Kidney epithelial cell (primary cell): ENCODE data around the gene ME1. TPM values are rescaled to one million over a fixed set of nuclear protein-coding genes. Genes with fewer than 3 reads are reported as not detected.

Source experiments
- DNase-seq: peaks from one replicate; pipeline ENCODE4 v3.0.0-alpha.2; 2010; ENCODE audit warnings: low read depth
- H3K27me3 ChIP-seq: 2 replicates; pipeline ENCODE4 v1.6.0; 2011; ENCODE audit warnings: low read length; ENCODE audit not compliant: control insufficient read depth, insufficient read depth
- H3K36me3 ChIP-seq: 2 replicates; pipeline ENCODE4 v1.5.1; 2011; ENCODE audit warnings: low read length; ENCODE audit not compliant: control insufficient read depth, insufficient read depth
- H3K4me3 ChIP-seq: 2 replicates; pipeline ENCODE4 v1.5.1; 2011; ENCODE audit warnings: low read depth, mild to moderate bottlenecking, control low read depth, low read length
- CTCF ChIP-seq: IDR thresholded peaks from 2 replicates; pipeline ENCODE4 v1.5.1; 2011; ENCODE audit warnings: mild to moderate bottlenecking, moderate library complexity, low read length, control low read depth, inconsistent platforms; ENCODE audit not compliant: insufficient read depth, poor library complexity, severe bottlenecking
- total RNA-seq: library from RNA; depleted of rRNA; stranded (reverse); fragments of >200 nt; gene quantifications from 2 replicates; pipeline ENCODE4 v1.2.3, GENCODE V29; 2015

Gene ME1
- total RNA-seq, 1 donor from 2014 or later = 13.8 TPM

GRCh38 chr6:83176246-83176645 lies 254.6 kb downstream of the ME1 start:
- H3K36me3 ChIP-seq = peaks cover 1% of the 10 kb centered on the region
- DNase-seq = no peak
- no peak overlapping the region for H3K4me3 ChIP-seq
- H3K27me3 ChIP-seq = no peaks in the 10 kb centered on the region
- TF ChIP-seq CTCF = no peak

- no peaks in the 10 kb centered on the region for H3K36me3 ChIP-seq
- no peak for DNase-seq
- no peak overlapping the region for H3K4me3 ChIP-seq
- no peak for TF ChIP-seq CTCF
- H3K27me3 ChIP-seq = no peaks in the 10 kb centered on the region
These were observed 261.3 kb downstream of the ME1 start for GRCh38 chr6:83169511-83169910.

GRCh38 chr6:83169106-83169505 lies 261.7 kb downstream of the ME1 start:
- H3K4me3 ChIP-seq = no peak overlapping the region
- no peak for DNase-seq
- no peaks in the 10 kb centered on the region for H3K36me3 ChIP-seq
- TF ChIP-seq CTCF = no peak
- no peaks in the 10 kb centered on the region for H3K27me3 ChIP-seq

GRCh38 chr6:83168556-83168955 lies 262.3 kb downstream of the ME1 start:
- no peak for TF ChIP-seq CTCF
- H3K27me3 ChIP-seq = no peaks in the 10 kb centered on the region
- no peaks in the 10 kb centered on the region for H3K36me3 ChIP-seq
- no peak for DNase-seq
- H3K4me3 ChIP-seq = no peak overlapping the region

- H3K36me3 ChIP-seq = no peaks in the 10 kb centered on the region
- no peaks in the 10 kb centered on the region for H3K27me3 ChIP-seq
- H3K4me3 ChIP-seq = no peak overlapping the region
- no peak for DNase-seq
- no peak for TF ChIP-seq CTCF
These were observed 263.0 kb downstream of the ME1 start for GRCh38 chr6:83167726-83168278.

Other genes with a start within 250 kb of the ME1 start
- gene PGM3, start 237.8 kb downstream of the ME1 start, total RNA-seq = 26.3 and 35.3 TPM in 2 replicates
- 4.3 and 4.6 TPM in 2 replicates for gene RWDD2A, start 237.7 kb downstream of the ME1 start, total RNA-seq
- 0.08 TPM in 1 of 2 replicates, not detected in the other for gene PRSS35, start 81.5 kb upstream of the ME1 start, total RNA-seq